Kidney (tissue), 14 donors: ENCODE data around the gene CDK6. TPM values are rescaled to one million over a fixed set of nuclear protein-coding genes. Genes with fewer than 3 reads are reported as not detected.

ENCODE experiments used
- DNase-seq, 5 donors: peaks; one replicate each; pipeline ENCODE4 v3.0.0-alpha.2; 2013 to 2020
- FAIRE-seq: peaks from 2 replicates; lab custom pipeline; 2012; peaks lifted over from hg19 to GRCh38; lab: Jason Lieb, UNC
- H3K27ac ChIP-seq, 2 donors: one replicate each; pipeline ENCODE4 v1.7.0; 2013; ENCODE audit warnings: low read depth in 2 of 2, low read length in 2 of 2, inconsistent platforms in 1 of 2
- H3K27me3 ChIP-seq: one replicate; pipeline ENCODE4 v1.7.1; 2013; ENCODE audit warnings: low read length, inconsistent platforms; ENCODE audit not compliant: control insufficient read depth, insufficient read depth
- H3K36me3 ChIP-seq, 3 donors: one replicate each; pipeline versions ENCODE4 v1.7.0 to v1.7.1; 2013; ENCODE audit warnings: low read length in 3 of 3, control low read depth in 1 of 3, inconsistent platforms in 1 of 3; ENCODE audit not compliant: insufficient read depth in 3 of 3, control insufficient read depth in 2 of 3
- H3K4me1 ChIP-seq, 3 donors: one replicate each; pipeline versions ENCODE4 v1.7.0 to v1.7.1; 2013; ENCODE audit warnings: low read length in 3 of 3, inconsistent platforms in 1 of 3, low read depth in 1 of 3; ENCODE audit not compliant: control insufficient read depth in 2 of 3, insufficient read depth in 2 of 3
- H3K4me3 ChIP-seq, 3 donors: one replicate each; pipeline versions ENCODE4 v1.7.0 to v1.8.1; 2013; ENCODE audit warnings: low read length in 3 of 3, control low read depth in 1 of 3, inconsistent platforms in 1 of 3
- H3K9ac ChIP-seq, 3 donors: one replicate each; pipeline versions ENCODE4 v1.7.0 to v1.7.1; 2013; ENCODE audit warnings: low read length in 3 of 3, control low read depth in 1 of 3, inconsistent platforms in 1 of 3
- H3K9me3 ChIP-seq, 3 donors: one replicate each; pipeline versions ENCODE4 v1.7.0 to v1.7.1; 2013; ENCODE audit warnings: low read length in 3 of 3, control low read depth in 1 of 3, inconsistent platforms in 1 of 3; ENCODE audit not compliant: control insufficient read depth in 2 of 3, insufficient read depth in 1 of 3
- CTCF ChIP-seq: IDR thresholded peaks from 3 replicates; pipeline ENCODE4 v1.5.1; 2012; ENCODE audit warnings: mild to moderate bottlenecking, moderate library complexity, borderline replicate concordance; ENCODE audit not compliant: insufficient read depth; ENCODE audit errors: extremely low read depth
- intact Hi-C: fragments of 100-400 bp; cut with DNase I; formaldehyde crosslinking; loops from one replicate; pipeline ENCODE4 v1.11.1; 2022
- polyA plus RNA-seq: library from polyadenylated mRNA; stranded (reverse); fragments of 350-450 nt; fragmentation: Illumina TruSeq; extraction: RNeasy Lipid Tissue Mini Kit (QIAGEN cat#74804); gene quantifications from one replicate; pipeline ENCODE4 v1.2.3, GENCODE V29; 2014; ENCODE audit warnings: low read depth, low replicate concordance; ENCODE audit not compliant: insufficient read depth
- total RNA-seq: library from RNA; stranded (reverse); fragmentation: NEBNext Ultra II Directional; extraction: Animal tissue kit (Norgen Biotek cat#: 25700); gene quantifications from one replicate; pipeline ENCODE4 v1.2.1, GENCODE V29; 2021
- donor health status: control.
- donor health status: control.
- donor health status: control.
- donor health status: control.
- donor health status: control.
- donor health status: DM: yes; HTN: yes; CAD: no.
- donor health status: Normal renal cell carcinoma (clear cell type).

CDK6 gene
- total and polyA plus RNA-seq, 2 donors from 2014 or later = 3.6 to 20.8 TPM

GRCh38 chr7:92824450-92824849 lies 11.9 kb downstream of the CDK6 start:
- intact Hi-C loops = no loop called here
- H3K27ac ChIP-seq = no peak overlapping the region
- H3K27me3 ChIP-seq = no peaks in the 10 kb centered on the region
- no peak for FAIRE-seq
- DNase-seq = no peak
- H3K4me1 ChIP-seq = peaks cover 0 to 6% (median 6%) of the 10 kb centered on the region in 3 donors
- H3K4me3 ChIP-seq = no peak overlapping the region
- no peaks in the 10 kb centered on the region for H3K36me3 ChIP-seq
- TF ChIP-seq CTCF = no peak
- no peak overlapping the region for H3K9ac ChIP-seq
- H3K9me3 ChIP-seq = peaks cover 0 to 4% (median 0%) of the 10 kb centered on the region in 3 donors

DNA sequence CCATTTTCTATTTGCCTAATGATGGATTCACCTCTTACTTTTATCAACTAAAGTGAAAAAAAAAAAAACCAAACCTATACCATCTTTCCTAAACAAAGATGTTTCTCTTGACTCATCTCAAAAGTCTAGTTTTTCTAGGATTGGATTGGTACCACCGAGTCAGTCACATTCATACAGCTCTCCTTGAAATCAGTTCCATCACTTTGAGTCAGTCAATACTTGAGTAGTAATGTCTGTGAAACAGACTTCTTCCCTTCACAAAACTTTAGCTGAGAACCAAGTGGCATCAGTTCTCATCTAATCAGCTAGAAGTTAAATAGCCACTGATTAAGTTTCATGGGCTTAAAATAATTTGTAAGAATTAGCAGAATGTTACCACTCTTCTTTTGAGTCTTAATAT lies 13.3 kb downstream of the CDK6 start:
- Histone ChIP-seq H3K27ac (no peak overlapping the region), H3K9ac (no peak overlapping the region), H3K36me3 (no peaks in the 10 kb centered on the region), H3K27me3 (no peaks in the 10 kb centered on the region), H3K9me3 (peaks cover 0 to 4% (median 0%) of the 10 kb centered on the region in 3 donors), H3K4me3 (no peak overlapping the region), H3K4me1 (peaks cover 0 to 6% (median 6%) of the 10 kb centered on the region in 3 donors)
- no peak for DNase-seq
- intact Hi-C loops = no loop called here
- no peak for FAIRE-seq
- no peak for TF ChIP-seq CTCF

DNA sequence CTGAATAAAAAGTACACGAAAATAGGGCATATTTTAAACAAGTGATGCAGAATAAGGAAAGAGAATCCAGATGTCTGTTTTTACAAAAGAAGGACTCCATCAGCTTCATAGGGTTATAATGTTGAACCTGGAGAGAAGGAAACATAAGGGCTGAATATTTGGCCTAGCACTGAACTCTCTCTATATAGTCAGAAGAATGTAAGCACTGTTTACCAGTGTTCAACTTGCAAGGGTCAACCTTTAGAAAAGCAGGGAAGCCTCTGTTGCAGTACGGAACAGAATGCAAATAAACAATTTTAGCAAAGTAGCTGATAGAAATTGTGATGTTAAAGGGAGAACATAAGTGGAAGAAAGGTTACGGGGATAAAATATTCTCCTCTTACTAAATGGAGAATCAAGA lies 16.2 kb downstream of the CDK6 start:
- FAIRE-seq (no peak), DNase-seq (no peak)
- Histone ChIP-seq H3K27ac (no peak overlapping the region), H3K4me3 (no peak overlapping the region), H3K4me1 (peaks cover 0 to 2% (median 0%) of the 10 kb centered on the region in 3 donors), H3K36me3 (no peaks in the 10 kb centered on the region), H3K9ac (no peak overlapping the region), H3K27me3 (no peaks in the 10 kb centered on the region), H3K9me3 (peaks cover 0 to 4% (median 2%) of the 10 kb centered on the region in 3 donors)
- TF ChIP-seq CTCF = no peak
- intact Hi-C loops = no loop called here

GRCh38 chr7:92817398-92817797 lies 19.0 kb downstream of the CDK6 start:
- H3K9ac ChIP-seq = no peak overlapping the region
- peaks cover 0 to 4% (median 2%) of the 10 kb centered on the region in 3 donors for H3K9me3 ChIP-seq
- H3K4me3 ChIP-seq = no peak overlapping the region
- no peaks in the 10 kb centered on the region for H3K27me3 ChIP-seq
- H3K27ac ChIP-seq = no peak overlapping the region
- peaks cover 0 to 4% (median 0%) of the 10 kb centered on the region in 3 donors for H3K4me1 ChIP-seq
- intact Hi-C loops = no loop called here
- no peak for TF ChIP-seq CTCF
- H3K36me3 ChIP-seq = no peaks in the 10 kb centered on the region
- DNase-seq = no peak
- FAIRE-seq = no peak
